Right lobe of liver (tissue), 4 donors: Measurements from ENCODE around the gene SLCO2A1.

Experiments
- CTCF ChIP-seq, 4 donors: fragments of 200-600 bp in 3 of 4; fragments of 450-650 bp in 1 of 4; IDR thresholded peaks; one replicate each; pipeline versions ENCODE4 v1.5.1 to v1.8.0; 2016 to 2022; ENCODE audit warnings: antibody characterized with exemption in 4 of 4, mild to moderate bottlenecking in 2 of 4
- POLR2A ChIP-seq: fragments of 450-650 bp; IDR thresholded peaks from one replicate; pipeline ENCODE4 v1.6.1; 2017; ENCODE audit warnings: antibody characterized with exemption, mild to moderate bottlenecking
- donor health status: DM: no; HTN: no; CAD: no.
- donor health status: DM: no; HTN: no; CAD: no.
- donor health status: DM: no; HTN: yes; CAD: no.

DNA sequence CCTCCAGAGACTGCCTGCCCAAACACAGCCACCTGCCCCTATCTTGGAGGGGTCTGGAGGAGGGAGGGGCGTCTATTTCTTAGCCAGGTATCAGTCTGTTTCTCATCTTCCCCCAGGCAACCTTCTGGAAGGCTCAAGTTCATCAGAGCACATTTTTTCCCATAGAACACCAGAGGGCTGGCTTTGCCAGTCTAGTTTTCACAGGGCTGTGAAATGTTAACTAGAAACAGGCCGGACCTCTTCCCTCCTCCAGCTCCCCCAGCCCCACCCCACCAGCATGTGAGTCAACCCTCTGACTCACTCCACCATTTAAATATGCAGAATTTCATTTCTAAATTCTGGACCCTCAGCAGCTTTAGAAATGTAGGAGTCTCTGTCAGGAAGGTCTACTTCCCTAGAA, 66.9 kb downstream of the SLCO2A1 start:
- TF ChIP-seq CTCF (IDR thresholded peaks at IDR 0.05) (no peak), POLR2A (no peak)
